ENCODE measurements around the gene CLEC16A.

CLEC16A gene

DNA sequence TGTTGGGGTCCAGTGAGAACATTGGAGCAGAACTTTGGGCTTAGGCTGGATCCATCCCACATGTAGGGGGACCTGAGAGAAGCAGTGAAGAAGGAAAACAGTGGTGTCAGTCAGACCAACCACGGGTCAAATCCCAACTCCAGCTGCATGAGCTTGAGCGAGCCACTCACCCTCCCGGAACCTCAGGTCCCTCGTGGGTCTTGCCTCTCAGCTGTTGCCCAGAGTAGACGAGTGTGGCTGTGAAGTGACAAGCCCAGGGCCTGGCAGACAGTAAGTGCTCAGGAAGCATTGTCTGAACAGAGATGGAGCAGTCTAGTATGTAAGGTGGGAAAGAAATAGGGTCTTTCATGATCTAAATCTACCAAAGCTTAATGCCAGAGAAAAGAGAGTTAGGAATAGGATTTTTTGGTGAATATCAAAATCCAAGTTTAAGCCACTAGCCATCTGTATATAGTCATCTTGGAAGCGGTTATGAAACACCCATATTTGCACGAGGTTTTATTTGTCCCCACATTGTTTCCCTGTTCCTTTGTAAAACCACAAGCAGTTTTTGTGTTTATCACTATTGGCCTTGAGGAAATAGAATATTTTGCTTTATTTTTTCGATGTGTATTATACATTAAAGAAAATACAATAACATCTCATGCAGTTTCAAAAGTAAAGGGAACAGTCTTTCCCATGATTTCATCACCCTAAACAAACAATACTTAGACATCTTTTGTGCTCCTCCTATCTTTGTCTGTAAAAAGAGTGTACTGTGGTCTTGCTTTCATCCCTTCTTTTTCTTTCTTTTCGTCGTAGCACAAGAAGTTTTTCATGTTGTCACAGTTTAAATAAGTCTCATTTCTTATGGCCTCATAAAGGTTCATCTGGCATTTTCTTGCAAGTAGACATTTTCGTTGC lies 112.0 kb downstream of the CLEC16A start:
- no peak overlapping the region for H3K4me3 ChIP-seq (ENCODE audit: low read depth, low read length)

DNA sequence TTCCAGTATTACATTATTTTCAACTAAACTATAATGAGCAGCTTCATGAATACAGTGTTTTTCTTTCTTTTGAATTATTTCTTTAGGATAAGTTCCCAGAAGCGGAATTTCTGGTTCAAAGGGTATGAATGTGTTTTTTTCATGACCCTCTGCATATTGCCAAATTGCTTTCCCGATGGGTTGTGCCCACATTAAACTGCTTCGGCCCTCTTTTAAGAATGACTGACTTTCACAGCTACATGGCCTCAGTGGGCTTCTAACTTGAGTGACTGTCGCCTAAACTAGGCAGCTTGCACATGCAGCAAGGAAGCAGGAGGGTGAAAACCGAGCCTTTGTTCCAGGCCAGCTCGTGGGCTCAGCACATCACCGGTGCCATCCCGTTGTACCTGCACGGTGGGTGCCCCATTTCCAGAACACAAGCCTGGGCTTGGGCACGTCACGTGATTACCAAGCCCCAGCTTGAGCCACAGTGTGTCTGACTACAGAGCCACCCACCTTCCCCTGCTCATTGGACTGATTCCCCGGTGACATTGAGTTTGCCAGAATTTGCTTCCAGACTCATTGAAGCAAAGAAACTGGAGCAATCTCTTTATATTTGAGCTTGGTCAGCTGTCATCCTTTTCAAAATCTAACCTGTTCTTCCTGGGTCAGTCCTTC lies 112.8 kb downstream of the CLEC16A start:
- H3K4me3 ChIP-seq (ENCODE audit: low read depth, low read length): no peak overlapping the region

GRCh38 chr16:11057711-11058345 lies 113.5 kb downstream of the CLEC16A start:
- no peak overlapping the region for H3K4me3 ChIP-seq (ENCODE audit: low read depth, low read length)

- H3K4me3 ChIP-seq (ENCODE audit: low read depth, low read length): no peak overlapping the region
These were observed 114.5 kb downstream of the CLEC16A start for GRCh38 chr16:11058832-11059231.

GRCh38 chr16:11059588-11059987 lies 115.2 kb downstream of the CLEC16A start:
- H3K4me3 ChIP-seq (ENCODE audit: low read depth, low read length): no peak overlapping the region

- H3K4me3 ChIP-seq (ENCODE audit: low read depth, low read length): no peak overlapping the region
These were observed 116.0 kb downstream of the CLEC16A start for GRCh38 chr16:11060364-11060763.

DNA sequence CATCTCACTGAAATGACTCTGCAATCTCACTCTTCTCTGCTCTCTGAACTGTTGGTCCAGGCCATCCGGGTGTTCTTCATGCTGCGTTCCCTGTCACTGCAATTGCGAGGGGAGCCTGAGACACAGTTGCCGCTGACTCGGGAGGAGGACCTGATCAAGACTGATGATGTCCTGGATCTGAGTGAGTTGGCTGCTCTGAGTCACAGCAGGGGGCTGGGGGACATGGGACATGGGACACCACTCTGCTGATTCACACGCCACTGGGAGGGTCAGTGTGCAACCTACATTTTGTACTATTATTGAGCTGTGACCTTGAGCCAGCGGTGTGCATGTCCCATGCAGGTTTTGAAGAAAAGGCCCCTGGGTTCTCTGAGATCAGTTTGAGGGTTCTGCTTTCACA lies 116.5 kb downstream of the CLEC16A start:
- H3K4me3 ChIP-seq (ENCODE audit: low read depth, low read length): no peak overlapping the region

- no peak overlapping the region for H3K4me3 ChIP-seq (ENCODE audit: low read depth, low read length)
These were observed 117.4 kb downstream of the CLEC16A start for GRCh38 chr16:11061629-11062270.

DNA sequence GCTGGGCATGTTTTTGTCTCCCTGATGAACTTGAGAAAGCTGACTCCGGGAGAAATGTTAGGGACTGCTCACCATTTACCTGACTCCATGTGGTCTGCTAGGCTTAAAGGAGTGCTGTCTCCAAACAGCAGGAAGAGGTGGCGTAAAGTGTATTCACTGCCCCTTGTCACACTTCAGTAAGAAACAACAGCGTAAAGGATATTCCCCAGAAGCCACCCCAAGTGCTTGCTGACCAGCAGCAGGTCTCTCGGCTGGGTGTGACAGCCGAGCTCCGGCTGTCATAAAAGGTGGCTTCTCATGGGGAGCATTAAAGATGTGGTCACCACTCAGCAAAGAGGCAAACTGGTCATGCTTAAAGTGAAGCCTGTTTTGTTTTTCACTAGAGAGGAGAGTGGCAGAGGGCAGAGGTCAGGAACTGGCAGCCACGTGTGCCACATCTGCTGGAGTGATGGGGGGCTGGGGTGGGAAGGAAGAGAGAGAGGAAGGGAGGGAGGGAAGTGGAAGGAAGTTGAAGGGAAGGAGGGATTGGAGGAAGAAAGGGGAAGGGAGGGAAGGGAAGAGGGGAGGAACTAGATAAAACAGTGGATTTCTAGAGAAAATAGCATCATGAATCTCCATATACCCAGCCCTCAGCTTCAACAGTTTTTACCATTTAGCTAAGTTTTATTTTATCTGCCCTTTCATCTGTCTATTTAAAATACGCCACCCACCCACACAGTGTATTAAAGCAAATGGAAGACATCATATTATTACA lies 119.3 kb downstream of the CLEC16A start:
- no peak overlapping the region for H3K4me3 ChIP-seq (ENCODE audit: low read depth, low read length)

DNA sequence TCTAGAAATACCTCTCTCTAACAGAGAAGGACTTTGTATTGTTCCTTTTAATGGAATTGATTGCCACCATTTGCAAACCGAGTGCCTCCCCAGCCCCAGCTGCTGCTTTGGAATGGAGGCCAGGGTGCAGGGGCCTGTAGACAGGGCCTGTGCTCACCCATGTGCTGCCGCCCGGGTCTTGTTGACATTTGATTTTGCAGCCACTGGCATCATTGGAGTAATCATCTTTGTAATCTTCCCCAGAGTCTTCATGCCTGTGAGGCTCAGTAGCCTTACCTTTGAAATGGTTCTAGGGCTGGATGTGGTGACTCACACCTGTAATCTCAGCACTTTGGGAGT lies 119.8 kb downstream of the CLEC16A start:
- H3K4me3 ChIP-seq (ENCODE audit: low read depth, low read length): no peak overlapping the region

GRCh38 chr16:11064851-11065250 lies 120.5 kb downstream of the CLEC16A start:
- H3K4me3 ChIP-seq (ENCODE audit: low read depth, low read length): no peak overlapping the region

DNA sequence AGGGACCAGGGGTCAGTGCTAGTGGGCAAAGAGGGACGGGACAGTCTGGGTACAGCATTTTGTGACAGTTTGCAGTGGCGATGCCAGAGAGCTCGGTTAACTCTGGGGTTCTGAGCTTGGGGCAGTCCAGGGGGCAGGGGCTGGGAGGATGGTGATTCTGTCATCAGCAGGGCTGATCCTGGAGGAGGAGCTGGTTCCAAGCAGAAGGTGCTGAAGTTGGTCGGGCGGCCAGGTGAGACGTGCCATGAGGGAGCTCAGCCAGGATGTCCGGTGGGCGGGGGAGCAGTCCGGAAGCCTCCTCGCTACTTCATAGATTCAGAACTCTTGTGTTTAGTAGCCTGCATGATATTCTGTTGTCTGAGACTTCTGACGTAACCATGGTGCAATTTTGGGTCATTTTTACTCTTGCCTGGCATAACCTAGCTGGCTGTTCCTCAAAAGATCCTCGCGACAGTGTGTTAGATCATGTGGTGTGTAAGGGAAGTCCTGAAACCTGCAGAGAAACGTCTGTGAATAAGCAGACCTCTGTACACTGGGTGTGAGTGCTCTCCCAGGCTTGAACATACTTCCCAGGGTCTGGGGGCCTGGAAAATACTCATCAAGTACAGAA lies 122.0 kb downstream of the CLEC16A start:
- no peak overlapping the region for H3K4me3 ChIP-seq (ENCODE audit: low read depth, low read length)

DNA sequence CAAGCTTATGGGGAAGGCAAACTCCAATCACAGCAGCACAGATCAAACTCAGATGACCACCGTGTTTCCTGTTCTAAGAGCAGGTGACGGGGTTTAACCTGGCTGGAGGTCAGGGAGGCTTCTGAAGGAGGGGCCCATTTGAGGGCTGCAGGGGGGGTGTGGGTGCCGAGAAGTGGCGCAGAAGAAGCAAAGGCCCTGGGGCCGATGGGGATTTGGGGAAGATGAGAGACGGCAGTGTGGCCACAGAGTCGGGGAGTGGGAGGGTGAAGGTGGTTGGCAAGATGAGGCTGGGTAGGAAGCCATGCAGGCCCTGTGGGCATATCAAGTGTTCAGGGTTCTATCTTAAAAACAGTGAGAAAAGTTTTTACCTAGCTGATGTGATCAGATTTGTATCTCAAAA lies 122.9 kb downstream of the CLEC16A start:
- H3K4me3 ChIP-seq (ENCODE audit: low read depth, low read length): no peak overlapping the region

GRCh38 chr16:11067697-11068141 lies 123.4 kb downstream of the CLEC16A start:
- H3K4me3 ChIP-seq (ENCODE audit: low read depth, low read length): no peak overlapping the region

DNA sequence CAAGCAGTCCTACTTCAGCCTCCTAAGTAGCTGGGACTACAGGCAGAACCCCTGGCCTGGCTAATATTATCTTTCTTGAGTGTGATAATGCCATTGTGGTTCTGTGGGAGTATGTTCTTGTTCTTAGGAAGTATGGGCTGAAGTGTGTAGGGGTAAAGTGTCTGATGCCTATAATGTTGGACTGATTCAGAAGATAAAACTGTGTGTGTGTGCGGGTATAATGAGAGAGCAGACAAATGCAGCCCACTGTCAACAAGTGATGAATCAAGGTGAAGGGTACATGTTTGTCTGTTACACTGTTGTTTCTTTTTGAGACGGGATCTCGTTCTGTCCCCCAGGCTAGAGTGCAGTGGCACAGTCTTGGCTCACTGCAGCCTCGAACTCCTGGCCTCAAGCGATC lies 127.5 kb downstream of the CLEC16A start:
- H3K4me3 ChIP-seq (ENCODE audit: low read depth, low read length): no peak overlapping the region

- no peak overlapping the region for H3K4me3 ChIP-seq (ENCODE audit: low read depth, low read length)
These were observed 128.2 kb downstream of the CLEC16A start for GRCh38 chr16:11072420-11073153.

- H3K4me3 ChIP-seq (ENCODE audit: low read depth, low read length): no peak overlapping the region
These were observed 129.1 kb downstream of the CLEC16A start for GRCh38 chr16:11073407-11073999.

GRCh38 chr16:11074131-11074530 lies 129.8 kb downstream of the CLEC16A start:
- H3K4me3 ChIP-seq (ENCODE audit: low read depth, low read length): no peak overlapping the region

DNA sequence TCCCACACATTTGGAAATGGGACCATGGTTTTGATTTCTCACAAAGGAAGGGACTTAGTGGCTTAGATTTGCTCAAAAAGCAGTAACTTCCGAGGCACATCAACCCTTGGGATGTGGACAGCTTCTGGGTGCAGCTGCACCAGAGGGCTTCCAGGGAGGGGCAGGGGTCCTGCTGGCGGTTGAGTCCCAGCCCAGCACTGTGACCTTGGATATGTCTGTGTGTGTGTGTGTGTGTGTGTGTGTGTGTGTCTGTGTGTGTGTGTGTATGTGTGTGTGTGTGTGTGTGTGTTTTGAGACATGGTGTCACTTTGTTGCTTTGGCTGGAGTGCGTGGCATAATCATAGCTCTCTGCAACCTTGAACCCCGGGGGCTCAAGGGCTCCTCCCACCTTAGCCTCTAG lies 130.8 kb downstream of the CLEC16A start:
- H3K4me3 ChIP-seq (ENCODE audit: low read depth, low read length): no peak overlapping the region
